ENCODE data around the gene ANKRD40. TPM values are rescaled to one million over a fixed set of nuclear protein-coding genes. Genes with fewer than 3 reads are reported as not detected.
A peak's percentile ranks its signal among the peaks of the same experiment; 100 is the strongest.

The ANKRD40 gene
- total and polyA plus RNA-seq, 7 donors: 12.3 to 76.3 (median 51.2) TPM

GRCh38 chr17:50689956-50690886, 17.5 kb downstream of the ANKRD40 start:
- Histone ChIP-seq H3K9me3 (no peaks in the 10 kb centered on the region), H3K4me3 (no peak overlapping the region), H3K27ac (peak overlapping the region in 1 of 4 donors; percentile 71), H3K36me3 (peaks cover 0 to 5% (median under 1%) of the 10 kb centered on the region in 4 donors), H3K4me1 (peaks cover 2 to 93% (median 76%) of the 10 kb centered on the region in 4 donors), H3K27me3 (no peaks in the 10 kb centered on the region)
- intact Hi-C loops (cut with DNase I): loop anchor here (5.0 kb wide), 2 partner anchors 58 to 208 kb away; partner anchors contain the start of gene ABCC3
- TF ChIP-seq EP300 (IDR thresholded peaks at IDR 0.05): no peak
- no peak for TF ChIP-seq POLR2A (IDR thresholded peaks at IDR 0.05)
- peak in 2 of 4 donors; percentile 27 to 29 for TF ChIP-seq POLR2AphosphoS5 (IDR thresholded peaks at IDR 0.05)
- no peak for TF ChIP-seq CTCF (IDR thresholded peaks at IDR 0.05)
- WGBS, 2 donors: 71 to 79% methylated on average over 19 of the region's 19 CpGs
- DNase-seq: no peak

GRCh38 chr17:50689251-50689650, 18.5 kb downstream of the ANKRD40 start:
- intact Hi-C loops (cut with DNase I): no loop called here
- Histone ChIP-seq H3K27me3 (no peaks in the 10 kb centered on the region), H3K36me3 (no peaks in the 10 kb centered on the region), H3K4me1 (peaks cover 0 to 83% (median 66%) of the 10 kb centered on the region in 4 donors), H3K27ac (no peak overlapping the region), H3K4me3 (no peak overlapping the region), H3K9me3 (no peaks in the 10 kb centered on the region)
- TF ChIP-seq CTCF (IDR thresholded peaks at IDR 0.05) (no peak), POLR2A (IDR thresholded peaks at IDR 0.05) (no peak)
- no peak for DNase-seq
- WGBS, 2 donors: 45 to 53% methylated on average over 4 of the region's 4 CpGs

- no peaks in the 10 kb centered on the region for H3K27me3 ChIP-seq
- TF ChIP-seq POLR2A (IDR thresholded peaks at IDR 0.05): no peak
- TF ChIP-seq CTCF (IDR thresholded peaks at IDR 0.05): no peak
- TF ChIP-seq POLR2AphosphoS5 (IDR thresholded peaks at IDR 0.05): no peak
- no peak for TF ChIP-seq EP300 (IDR thresholded peaks at IDR 0.05)
- DNase-seq: no peak
- intact Hi-C loops (cut with DNase I): no loop called here
- no peak overlapping the region for H3K4me3 ChIP-seq
- no peaks in the 10 kb centered on the region for H3K9me3 ChIP-seq
- no peak overlapping the region for H3K27ac ChIP-seq
- H3K36me3 ChIP-seq: no peaks in the 10 kb centered on the region
- WGBS, 2 donors: 93 to 96% methylated on average over 3 of the region's 3 CpGs
- peaks cover 0 to 73% (median 58%) of the 10 kb centered on the region in 4 donors for H3K4me1 ChIP-seq
Observed at GRCh38 chr17:50688245-50688644, 19.5 kb downstream of the ANKRD40 start.

GRCh38 chr17:50687200-50688066, 20.3 kb downstream of the ANKRD40 start:
- 83% methylated on average over 16 of the region's 16 CpGs for WGBS, 2 donors

More at GRCh38 chr17:50687200-50688066, 20.3 kb downstream of the ANKRD40 start:
- intact Hi-C loops (cut with DNase I): loop anchor here (2.0 kb wide), 1 partner anchor 19 kb away; the partner anchor contains the start of gene ANKRD40
- H3K27me3 ChIP-seq: no peaks in the 10 kb centered on the region
- DNase-seq: peak; percentile 74
- no peak overlapping the region for H3K4me3 ChIP-seq
- peaks cover 0 to 65% (median 49%) of the 10 kb centered on the region in 4 donors for H3K4me1 ChIP-seq
- H3K9me3 ChIP-seq: no peaks in the 10 kb centered on the region
- H3K36me3 ChIP-seq: no peaks in the 10 kb centered on the region
- peak overlapping the region; percentile 75 to 88 (median 80) for H3K27ac ChIP-seq
- TF ChIP-seq CTCF (IDR thresholded peaks at IDR 0.05) (no peak), EP300 (IDR thresholded peaks at IDR 0.05) (no peak), POLR2AphosphoS5 (IDR thresholded peaks at IDR 0.05) (no peak), POLR2A (IDR thresholded peaks at IDR 0.05) (no peak)

Measured in sigmoid colon (tissue), 7 donors.